Measurements from ENCODE around the gene GBF1.

DNA sequence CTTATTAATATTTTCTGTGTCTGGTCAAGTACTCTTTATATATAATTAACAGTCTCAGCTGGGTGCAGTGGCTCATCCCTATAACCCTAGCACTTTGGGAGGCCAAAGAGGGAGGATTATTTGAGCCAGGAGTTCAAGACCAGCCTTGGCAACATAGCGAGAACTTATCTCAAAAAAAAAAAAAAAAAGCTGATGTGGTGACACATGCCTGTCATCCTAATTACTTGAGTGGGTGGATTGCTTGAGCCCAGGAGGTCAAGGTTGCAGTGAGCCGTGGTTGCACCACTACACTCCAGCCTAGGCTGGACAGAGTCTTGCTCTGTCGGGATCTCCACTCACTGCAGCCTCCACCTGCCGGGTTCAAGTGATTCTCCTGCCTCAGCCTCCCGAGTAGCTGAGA lies 26.0 kb upstream of the GBF1 start:
- TF ChIP-seq, protein P1, sequence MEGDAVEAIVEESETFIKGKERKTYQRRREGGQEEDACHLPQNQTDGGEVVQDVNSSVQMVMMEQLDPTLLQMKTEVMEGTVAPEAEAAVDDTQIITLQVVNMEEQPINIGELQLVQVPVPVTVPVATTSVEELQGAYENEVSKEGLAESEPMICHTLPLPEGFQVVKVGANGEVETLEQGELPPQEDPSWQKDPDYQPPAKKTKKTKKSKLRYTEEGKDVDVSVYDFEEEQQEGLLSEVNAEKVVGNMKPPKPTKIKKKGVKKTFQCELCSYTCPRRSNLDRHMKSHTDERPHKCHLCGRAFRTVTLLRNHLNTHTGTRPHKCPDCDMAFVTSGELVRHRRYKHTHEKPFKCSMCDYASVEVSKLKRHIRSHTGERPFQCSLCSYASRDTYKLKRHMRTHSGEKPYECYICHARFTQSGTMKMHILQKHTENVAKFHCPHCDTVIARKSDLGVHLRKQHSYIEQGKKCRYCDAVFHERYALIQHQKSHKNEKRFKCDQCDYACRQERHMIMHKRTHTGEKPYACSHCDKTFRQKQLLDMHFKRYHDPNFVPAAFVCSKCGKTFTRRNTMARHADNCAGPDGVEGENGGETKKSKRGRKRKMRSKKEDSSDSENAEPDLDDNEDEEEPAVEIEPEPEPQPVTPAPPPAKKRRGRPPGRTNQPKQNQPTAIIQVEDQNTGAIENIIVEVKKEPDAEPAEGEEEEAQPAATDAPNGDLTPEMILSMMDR (IDR thresholded peaks at IDR 0.05; ENCODE audit: poor library complexity) = no peak
- no peak for TF ChIP-seq EZH2phosphoT487 (IDR thresholded peaks at IDR 0.05; ENCODE audit: low read depth, severe bottlenecking, unreplicated experiment)

Data from hepatocyte (in vitro differentiated cells).